Suppressor macrophage treated with lipopolysaccharide for 4 hours (primary cell): ENCODE results near the gene CCP110.

Experiments used
- DNase-seq: peaks from one replicate; pipeline ENCODE4 v3.0.0-alpha.2; 2020

The CCP110 gene

GRCh38 chr16:19601083-19601976, 77.6 kb downstream of the CCP110 start:
- peak; percentile 12 for DNase-seq
